Nephron (organoid): ENCODE measurements around the gene KIF25.

Experiments
- H3K27ac Mint-ChIP-seq, 3 experiments: 2 replicates each; pipeline ENCODE4 v1.8.0; 2020; ENCODE audit warnings: mixed read lengths in 3 of 3, mild to moderate bottlenecking in 2 of 3, moderate library complexity in 1 of 3
- H3K27me3 Mint-ChIP-seq: 2 replicates; pipeline ENCODE4 v1.8.0; 2021; ENCODE audit warnings: low read depth, mild to moderate bottlenecking, moderate library complexity, mixed read lengths
- H3K36me3 Mint-ChIP-seq: 2 replicates; pipeline ENCODE4 v1.8.0; 2020; ENCODE audit warnings: low read depth, mixed read lengths
- H3K4me1 Mint-ChIP-seq: 2 replicates; pipeline ENCODE4 v1.8.0; 2020; ENCODE audit warnings: mixed read lengths
- H3K4me3 Mint-ChIP-seq, 3 experiments: 2 replicates each; pipeline ENCODE4 v1.8.0; 2020; ENCODE audit warnings: mild to moderate bottlenecking in 3 of 3, mixed read lengths in 3 of 3, moderate library complexity in 2 of 3
- H3K9me3 Mint-ChIP-seq: 2 replicates; pipeline ENCODE4 v1.8.0; 2020; ENCODE audit warnings: mixed read lengths
- TF ChIP-seq, protein P1 (sequence below), 3 experiments: fragments of 200-600 bp; sonication (generic); IDR thresholded peaks; one replicate each; pipeline ENCODE4 v1.5.0; 2021; ENCODE audit warnings: antibody characterized with exemption in 3 of 3; ENCODE audit not compliant: unreplicated experiment in 3 of 3

The KIF25 gene

DNA sequence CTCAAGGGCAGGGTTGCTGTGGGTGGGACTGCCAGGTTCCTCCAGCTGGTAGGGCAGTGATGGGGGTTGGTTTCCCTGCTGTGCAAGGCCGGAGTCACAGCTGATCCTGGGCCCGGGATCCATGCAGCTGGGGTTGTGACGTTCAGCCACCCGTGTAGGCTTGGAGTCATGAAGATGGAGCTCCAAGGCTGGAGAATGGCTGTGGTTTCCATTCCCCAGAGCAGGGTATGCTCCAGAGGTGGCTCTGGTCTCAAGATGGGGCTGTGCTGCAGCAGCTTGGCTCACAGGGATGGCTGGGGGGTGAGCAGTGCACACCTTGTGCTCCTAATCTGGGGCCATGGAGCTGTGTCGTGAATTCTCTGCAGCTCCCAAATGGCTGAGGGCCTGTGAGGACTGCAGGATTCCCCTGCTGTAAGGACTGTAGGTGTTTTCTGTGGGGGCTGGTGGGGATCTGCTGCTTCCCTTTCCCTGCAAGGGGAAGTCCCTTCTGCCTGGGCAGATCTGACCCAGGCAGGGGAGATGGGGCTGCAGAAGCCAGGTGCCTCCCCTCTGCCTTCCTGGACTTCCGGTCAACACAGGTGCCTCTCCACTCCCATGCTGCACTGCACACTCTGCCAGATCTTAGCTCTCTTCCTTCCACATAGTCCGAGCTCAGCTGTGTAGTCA lies 15.9 kb downstream of the KIF25 start:
- peaks cover 42% of the 10 kb centered on the region for H3K4me1 Mint-ChIP-seq
- TF ChIP-seq, protein P1, sequence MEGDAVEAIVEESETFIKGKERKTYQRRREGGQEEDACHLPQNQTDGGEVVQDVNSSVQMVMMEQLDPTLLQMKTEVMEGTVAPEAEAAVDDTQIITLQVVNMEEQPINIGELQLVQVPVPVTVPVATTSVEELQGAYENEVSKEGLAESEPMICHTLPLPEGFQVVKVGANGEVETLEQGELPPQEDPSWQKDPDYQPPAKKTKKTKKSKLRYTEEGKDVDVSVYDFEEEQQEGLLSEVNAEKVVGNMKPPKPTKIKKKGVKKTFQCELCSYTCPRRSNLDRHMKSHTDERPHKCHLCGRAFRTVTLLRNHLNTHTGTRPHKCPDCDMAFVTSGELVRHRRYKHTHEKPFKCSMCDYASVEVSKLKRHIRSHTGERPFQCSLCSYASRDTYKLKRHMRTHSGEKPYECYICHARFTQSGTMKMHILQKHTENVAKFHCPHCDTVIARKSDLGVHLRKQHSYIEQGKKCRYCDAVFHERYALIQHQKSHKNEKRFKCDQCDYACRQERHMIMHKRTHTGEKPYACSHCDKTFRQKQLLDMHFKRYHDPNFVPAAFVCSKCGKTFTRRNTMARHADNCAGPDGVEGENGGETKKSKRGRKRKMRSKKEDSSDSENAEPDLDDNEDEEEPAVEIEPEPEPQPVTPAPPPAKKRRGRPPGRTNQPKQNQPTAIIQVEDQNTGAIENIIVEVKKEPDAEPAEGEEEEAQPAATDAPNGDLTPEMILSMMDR (IDR thresholded peaks at IDR 0.05; ENCODE audit: unreplicated experiment in 3 of 3) = no peak
- H3K27me3 Mint-ChIP-seq = no peaks in the 10 kb centered on the region
- H3K27ac Mint-ChIP-seq = peak overlapping the region in 1 of 3 experiments; percentile 74
- H3K36me3 Mint-ChIP-seq = peaks cover 7% of the 10 kb centered on the region
- no peak overlapping the region for H3K4me3 Mint-ChIP-seq
- peaks cover 53% of the 10 kb centered on the region for H3K9me3 Mint-ChIP-seq

DNA sequence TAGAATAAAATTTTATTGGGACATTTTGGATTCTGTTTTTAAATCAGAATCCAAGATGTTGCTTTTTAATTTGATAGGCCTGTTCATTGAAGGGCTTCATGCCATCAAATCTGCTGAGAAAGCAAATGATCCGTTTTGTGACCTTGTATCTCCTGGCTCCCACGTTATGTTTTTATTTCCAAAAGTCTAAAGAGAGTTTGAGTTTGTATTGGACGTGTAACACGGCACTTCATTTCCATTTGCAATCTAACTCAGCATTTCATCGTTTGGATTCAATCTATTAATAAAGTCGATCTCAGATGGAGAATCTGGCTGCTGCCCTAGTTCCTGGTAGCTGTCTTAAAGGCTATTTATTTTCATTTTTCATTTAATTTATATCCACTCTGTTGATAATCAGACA lies 17.0 kb downstream of the KIF25 start:
- TF ChIP-seq, protein P1 (IDR thresholded peaks at IDR 0.05; ENCODE audit: unreplicated experiment in 3 of 3) = no peak
- Mint-ChIP-seq H3K27me3 (no peaks in the 10 kb centered on the region), H3K4me1 (peaks cover 42% of the 10 kb centered on the region), H3K9me3 (peaks cover 50% of the 10 kb centered on the region), H3K27ac (peak overlapping the region; percentile 43 to 92 (median 74)), H3K4me3 (no peak overlapping the region), H3K36me3 (peaks cover 11% of the 10 kb centered on the region)

DNA sequence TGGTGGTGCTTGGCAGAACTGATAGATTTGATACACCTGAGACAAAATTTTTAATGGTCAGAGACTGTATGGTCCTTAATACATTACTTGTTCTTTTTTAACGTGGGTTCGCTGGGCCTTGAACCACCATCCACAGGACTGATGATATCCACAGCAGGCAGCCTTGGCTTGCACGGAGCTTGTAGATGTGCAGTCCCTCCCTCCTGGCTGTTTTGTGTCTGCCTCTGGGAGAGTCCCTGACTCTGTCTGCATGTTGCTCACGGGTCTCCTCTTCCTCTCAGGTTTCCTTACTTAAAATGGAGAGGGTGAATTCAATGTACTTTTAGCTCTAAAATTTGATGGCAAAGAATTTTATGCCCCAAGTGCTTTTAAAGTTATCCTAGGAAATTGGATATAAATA lies 17.5 kb downstream of the KIF25 start:
- H3K4me3 Mint-ChIP-seq = no peak overlapping the region
- peaks cover 12% of the 10 kb centered on the region for H3K36me3 Mint-ChIP-seq
- H3K9me3 Mint-ChIP-seq = peaks cover 47% of the 10 kb centered on the region
- TF ChIP-seq, protein P1 (IDR thresholded peaks at IDR 0.05; ENCODE audit: unreplicated experiment in 3 of 3) = no peak
- peak overlapping the region; percentile 74 to 92 (median 85) for H3K27ac Mint-ChIP-seq
- no peaks in the 10 kb centered on the region for H3K27me3 Mint-ChIP-seq
- peaks cover 42% of the 10 kb centered on the region for H3K4me1 Mint-ChIP-seq

DNA sequence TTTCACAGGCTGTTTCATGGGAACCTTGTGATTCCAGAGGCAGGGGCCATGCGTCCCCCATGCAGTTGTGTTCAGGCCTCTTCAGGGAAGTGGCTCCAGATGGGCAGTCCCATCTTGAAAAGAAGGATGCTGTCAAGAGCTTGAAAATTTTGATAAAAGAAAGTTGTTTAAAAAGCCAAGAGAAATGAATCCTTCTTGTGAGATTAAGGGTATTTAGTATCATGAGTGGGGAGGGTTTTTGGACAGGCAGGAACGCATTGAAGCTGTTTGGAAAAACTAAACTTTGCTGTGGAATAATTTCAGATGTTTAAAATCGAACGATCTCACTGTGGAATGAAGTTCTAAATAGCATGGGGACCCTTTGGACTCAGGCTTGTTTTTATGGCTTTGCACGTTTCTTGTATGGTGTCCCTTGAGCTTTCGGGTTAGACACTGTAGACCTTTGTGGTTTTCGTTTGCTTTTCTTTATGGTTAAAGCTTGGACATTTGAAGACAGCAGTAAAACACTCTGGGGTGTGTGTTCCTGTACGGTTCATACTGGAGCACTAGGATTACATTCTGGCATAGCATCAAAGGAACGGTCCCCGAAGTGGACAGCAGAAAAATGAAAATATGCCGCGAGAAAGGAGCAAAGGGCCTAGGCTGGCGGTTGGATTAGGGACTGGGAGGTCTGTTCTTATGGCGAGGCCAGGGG lies 18.2 kb downstream of the KIF25 start:
- H3K9me3 Mint-ChIP-seq = peaks cover 43% of the 10 kb centered on the region
- H3K36me3 Mint-ChIP-seq = peaks cover 12% of the 10 kb centered on the region
- H3K4me1 Mint-ChIP-seq = peaks cover 45% of the 10 kb centered on the region
- TF ChIP-seq, protein P1 (IDR thresholded peaks at IDR 0.05; ENCODE audit: unreplicated experiment in 3 of 3) = no peak
- H3K27ac Mint-ChIP-seq = peak overlapping the region; percentile 74 to 92 (median 85)
- H3K4me3 Mint-ChIP-seq = peak overlapping the region in 1 of 3 experiments; percentile 19
- no peaks in the 10 kb centered on the region for H3K27me3 Mint-ChIP-seq

DNA sequence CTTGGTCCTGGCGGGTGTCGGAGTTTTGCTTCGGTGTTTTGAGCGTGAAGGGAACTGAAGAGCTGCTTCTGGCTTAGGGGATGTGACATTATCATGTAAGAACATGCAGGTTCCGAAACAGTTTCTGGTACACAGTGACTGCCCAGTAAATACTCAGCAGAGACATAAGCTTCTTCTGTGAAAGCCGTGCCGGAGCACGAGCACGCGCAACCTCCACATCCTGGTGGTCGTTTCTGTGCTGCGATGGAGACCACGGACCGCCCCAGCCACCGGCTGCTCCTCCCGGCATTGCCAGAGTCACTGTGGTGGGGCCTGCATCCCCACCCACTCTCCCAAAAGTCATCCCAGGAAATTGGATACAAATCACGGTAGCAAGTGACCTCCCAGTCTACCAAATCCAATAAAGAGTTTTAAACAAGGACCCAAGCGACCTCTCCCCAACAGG lies 18.7 kb downstream of the KIF25 start:
- peak overlapping the region in 2 of 3 experiments; percentile 2 to 19 for H3K4me3 Mint-ChIP-seq
- peaks cover 45% of the 10 kb centered on the region for H3K4me1 Mint-ChIP-seq
- peak overlapping the region; percentile 74 to 92 (median 85) for H3K27ac Mint-ChIP-seq
- H3K27me3 Mint-ChIP-seq = no peaks in the 10 kb centered on the region
- H3K36me3 Mint-ChIP-seq = peaks cover 12% of the 10 kb centered on the region
- TF ChIP-seq, protein P1 (IDR thresholded peaks at IDR 0.05; ENCODE audit: unreplicated experiment in 3 of 3) = no peak
- H3K9me3 Mint-ChIP-seq = peaks cover 37% of the 10 kb centered on the region
